Stimulated activated CD8-positive, alpha-beta memory T cell treated with anti-CD3 and anti-CD28 coated beads, Interleukin-15, amount 100 ng/mL, for 4 hours (primary cell): ENCODE data around the gene TMEM182.
A peak's percentile ranks its signal among the peaks of the same experiment; 100 is the strongest.

Experiments used
- DNase-seq, 2 donors: peaks; one replicate each; pipeline ENCODE4 v3.0.0-alpha.2; 2020; ENCODE audit warnings: low read depth in 2 of 2

The TMEM182 gene

GRCh38 chr2:102761763-102762162 is at the start of gene TMEM182:
Gene TMEM182 (plus strand): TSS chr2:102762031. CDS start chr2:102762218, 187 bp downstream.
- DNase-seq, result no peak

GRCh38 chr2:102717308-102718018 is 44.4 kb upstream of the TMEM182 start:
- no peak for DNase-seq

GRCh38 chr2:102718387-102719316 is 43.2 kb upstream of the TMEM182 start:
- DNase-seq, result no peak

GRCh38 chr2:102724016-102724490 is 37.8 kb upstream of the TMEM182 start:
- DNase-seq, result no peak

GRCh38 chr2:102724553-102724952 is 37.3 kb upstream of the TMEM182 start:
- DNase-seq, result no peak

GRCh38 chr2:102726128-102727087 is 35.4 kb upstream of the TMEM182 start:
- no peak for DNase-seq

GRCh38 chr2:102735416-102736109 is 26.3 kb upstream of the TMEM182 start:
- DNase-seq, result no peak

- DNase-seq, result no peak
Observed at GRCh38 chr2:102736110-102736409, 25.8 kb upstream of the TMEM182 start.

- peak; percentile 64 to 73 for DNase-seq
Observed at GRCh38 chr2:102736410-102737409, 25.1 kb upstream of the TMEM182 start.

GRCh38 chr2:102737431-102737830 is 24.4 kb upstream of the TMEM182 start:
- no peak for DNase-seq

GRCh38 chr2:102743259-102743658 is 18.6 kb upstream of the TMEM182 start:
- no peak for DNase-seq

GRCh38 chr2:102748107-102748506 is 13.7 kb upstream of the TMEM182 start:
- no peak for DNase-seq

- DNase-seq, result no peak
Observed at GRCh38 chr2:102749938-102750337, 11.9 kb upstream of the TMEM182 start.

- DNase-seq, result no peak
Observed at GRCh38 chr2:102753563-102754159, 8.2 kb upstream of the TMEM182 start.

GRCh38 chr2:102754456-102755145 is 7.2 kb upstream of the TMEM182 start:
- no peak for DNase-seq

GRCh38 chr2:102755284-102755683 is 6.5 kb upstream of the TMEM182 start:
- DNase-seq, result no peak

- no peak for DNase-seq
Observed at GRCh38 chr2:102758439-102758838, 3.4 kb upstream of the TMEM182 start.

- DNase-seq, result no peak
Observed at GRCh38 chr2:102764083-102764482, 2.3 kb downstream of the TMEM182 start.

- DNase-seq, result no peak
Observed at GRCh38 chr2:102765061-102765460, 3.2 kb downstream of the TMEM182 start.
